Pancreas (tissue), 10 donors: ENCODE results near the gene AK8. TPM values are rescaled to one million over a fixed set of nuclear protein-coding genes. Genes with fewer than 3 reads are reported as not detected.

Experiments used
- ATAC-seq, 4 donors: fragments of 200-7000 bp; cut with Tn5 transposase; one replicate each; pipeline versions ENCODE4 v1.8.0 to v1.9.1; 2020; ENCODE audit warnings: mild to moderate bottlenecking in 4 of 4, moderate library complexity in 4 of 4
- DNase-seq, 6 donors: peaks; one replicate each; pipeline ENCODE4 v3.0.0-alpha.2; 2020
- FAIRE-seq: peaks from 2 replicates; lab custom pipeline; 2012; peaks lifted over from hg19 to GRCh38; lab: Jason Lieb, UNC
- H3K27ac ChIP-seq, 4 donors: fragments of 200-600 bp; sonication (generic); 1 replicate in 3 of 4; 2 replicates in 1 of 4; pipeline versions ENCODE4 v1.5.0 to v1.8.0; 2020
- H3K27me3 ChIP-seq, 4 donors: fragments of 200-600 bp; one replicate each; pipeline ENCODE4 v1.8.0; 2021
- H3K36me3 ChIP-seq, 3 donors: fragments of 200-600 bp; sonication (generic) in 1 of 3; one replicate each; pipeline versions ENCODE4 v1.5.0 to v1.8.0; 2020 to 2021
- H3K4me1 ChIP-seq, 3 donors: fragments of 200-600 bp; one replicate each; pipeline ENCODE4 v1.8.0; 2021
- H3K4me3 ChIP-seq, 4 donors: fragments of 200-600 bp; sonication (generic) in 2 of 4; one replicate each; pipeline versions ENCODE4 v1.5.0 to v1.8.0; 2020 to 2021
- H3K9me3 ChIP-seq, 4 donors: fragments of 200-600 bp; one replicate each; pipeline ENCODE4 v1.8.0; 2021
- CTCF ChIP-seq, 4 donors: fragments of 200-600 bp; sonication (generic) in 3 of 4; IDR thresholded peaks; one replicate each; pipeline versions ENCODE4 v1.5.0 to v1.8.0; 2021; ENCODE audit warnings: antibody characterized with exemption in 4 of 4
- WGBS, 2 donors: extraction: QIAGEN DNeasy Blood & Tissue Kit; methylation state at CpG; one replicate each; pipeline ENCODE4 v1.1.7; 2013; 5-methylcytosine and 5-hydroxymethylcytosine counted together
- intact Hi-C, 3 donors: fragments of 100-400 bp; cut with DNase I; formaldehyde crosslinking; loops; one replicate each; pipeline versions ENCODE4 v1.11.1 to v1.14.2; 2022
- polyA plus RNA-seq, 2 donors: library from polyadenylated mRNA; stranded (reverse); fragments of 200-250 nt; gene quantifications; one replicate each; pipeline ENCODE4 v1.2.3, GENCODE V29; 2013
- total RNA-seq, 6 donors: library from RNA; stranded (reverse); fragmentation: NEBNext Ultra II Directional in 4 of 6; extraction: Animal tissue kit (Norgen Biotek cat#: 25700) in 4 of 6; gene quantifications; one replicate each; pipeline versions ENCODE4 v1.2.1 to v1.2.4, GENCODE V29; 2021 to 2023
- donor health status: healthy with polysubstance abuse.
- donor health status: DM: no; HTN: no; CAD: no; lungs with moderate emphysema.
- donor health status: DM: no; HTN: no; CAD: no.
- donor health status: control.
- donor health status: control.
- donor health status: Bipolar disorder and iron deficiency.
- donor health status: DM: yes; HTN: yes; CAD: no.
- donor health status: DM: no; HTN: no; CAD: no.
- donor health status: DM: no; HTN: no; CAD: no.
- donor health status: DM: yes; HTN: yes; CAD: no.

AK8 gene
- total and polyA plus RNA-seq, 8 donors = 0.19 to 1.0 (median 0.67) TPM

GRCh38 chr9:132752877-132753592 is 125.0 kb downstream of the AK8 start:
- ATAC-seq (peak in 2 of 4 donors; percentile 43 to 65), FAIRE-seq (no peak), DNase-seq (peak in 1 of 6 donors; percentile 20)
- Histone ChIP-seq H3K27me3 (no peaks in the 10 kb centered on the region), H3K4me1 (no peaks in the 10 kb centered on the region), H3K27ac (no peak overlapping the region), H3K9me3 (no peaks in the 10 kb centered on the region), H3K4me3 (no peak overlapping the region), H3K36me3 (no peaks in the 10 kb centered on the region)
- 54 to 55% methylated on average over 10 of the region's 10 CpGs for WGBS, 2 donors
- intact Hi-C loops = no loop called here
- no peak for TF ChIP-seq CTCF (IDR thresholded peaks at IDR 0.05)

GRCh38 chr9:132750668-132751067 is 127.4 kb downstream of the AK8 start:
- FAIRE-seq = no peak

GRCh38 chr9:132749306-132749705 is 128.8 kb downstream of the AK8 start:
- Histone ChIP-seq H3K27ac (no peak overlapping the region), H3K4me1 (no peaks in the 10 kb centered on the region), H3K27me3 (peaks cover 0 to under 1% (median 0%) of the 10 kb centered on the region in 4 donors), H3K9me3 (no peaks in the 10 kb centered on the region), H3K4me3 (no peak overlapping the region), H3K36me3 (no peaks in the 10 kb centered on the region)
- TF ChIP-seq CTCF (IDR thresholded peaks at IDR 0.05) = no peak
- DNase-seq (no peak), ATAC-seq (no peak), FAIRE-seq (no peak)
- 83 to 89% methylated on average over 13 of the region's 13 CpGs for WGBS, 2 donors
- intact Hi-C loops = no loop called here

More at GRCh38 chr9:132750668-132751067, 127.4 kb downstream of the AK8 start:
- no peaks in the 10 kb centered on the region for H3K27me3 ChIP-seq
- ATAC-seq (no peak), DNase-seq (no peak)
- H3K4me3 ChIP-seq = no peak overlapping the region
- TF ChIP-seq CTCF (IDR thresholded peaks at IDR 0.05) = no peak
- intact Hi-C loops = no loop called here
- 75 to 87% methylated on average over 9 of the region's 9 CpGs for WGBS, 2 donors
- H3K36me3 ChIP-seq = no peaks in the 10 kb centered on the region
- no peaks in the 10 kb centered on the region for H3K4me1 ChIP-seq
- H3K27ac ChIP-seq = no peak overlapping the region
- H3K9me3 ChIP-seq = no peaks in the 10 kb centered on the region

GRCh38 chr9:132748450-132748849 is 129.6 kb downstream of the AK8 start:
- Histone ChIP-seq H3K4me3 (no peak overlapping the region), H3K4me1 (no peaks in the 10 kb centered on the region), H3K27ac (no peak overlapping the region), H3K9me3 (no peaks in the 10 kb centered on the region), H3K36me3 (no peaks in the 10 kb centered on the region), H3K27me3 (peaks cover 0 to 6% (median 0%) of the 10 kb centered on the region in 4 donors)
- ATAC-seq (no peak), FAIRE-seq (no peak), DNase-seq (no peak)
- TF ChIP-seq CTCF (IDR thresholded peaks at IDR 0.05) = no peak
- intact Hi-C loops = no loop called here
- WGBS, 2 donors = 46 to 51% methylated on average over 5 of the region's 5 CpGs
